Breast epithelium (tissue), 4 donors: ENCODE data around the gene TRIL. TPM values are rescaled to one million over a fixed set of nuclear protein-coding genes. Genes with fewer than 3 reads are reported as not detected.
A peak's percentile ranks its signal among the peaks of the same experiment; 100 is the strongest.

Experiments used
- DNase-seq, 2 donors: peaks; one replicate each; pipeline ENCODE4 v3.0.0-alpha.2; 2019; ENCODE audit warnings: low spot score in 2 of 2
- H3K27ac ChIP-seq, 2 donors: fragments of 200-600 bp; sonication (generic) in 1 of 2; one replicate each; pipeline ENCODE4 v1.5.1; 2016 to 2019; ENCODE audit warnings: mild to moderate bottlenecking in 1 of 2
- H3K27me3 ChIP-seq, 2 donors: fragments of 200-600 bp; sonication (generic) in 1 of 2; one replicate each; pipeline versions ENCODE4 v1.5.1 to v1.6.0; 2017 to 2019; ENCODE audit warnings: control low read depth in 1 of 2, mild to moderate bottlenecking in 1 of 2
- H3K36me3 ChIP-seq: fragments of 200-600 bp; one replicate; pipeline ENCODE4 v1.5.1; 2019
- H3K4me1 ChIP-seq, 2 donors: fragments of 200-600 bp; sonication (generic); one replicate each; pipeline ENCODE4 v1.5.1; 2016 to 2019; ENCODE audit warnings: control low read depth in 1 of 2
- H3K4me3 ChIP-seq, 3 donors: fragments of 200-600 bp; sonication (generic); 1 replicate in 2 of 3; 2 replicates in 1 of 3; pipeline ENCODE4 v1.5.1; 2016 to 2019; ENCODE audit warnings: mild to moderate bottlenecking in 3 of 3, moderate library complexity in 2 of 3
- H3K9me3 ChIP-seq, 2 donors: fragments of 200-600 bp; sonication (generic) in 1 of 2; one replicate each; pipeline ENCODE4 v1.5.1; 2016 to 2019; ENCODE audit warnings: control low read depth in 1 of 2
- CTCF ChIP-seq, 3 donors: fragments of 450-650 bp; IDR thresholded peaks; one replicate each; pipeline ENCODE4 v1.5.1; 2016 to 2017; ENCODE audit warnings: antibody characterized with exemption in 3 of 3, mild to moderate bottlenecking in 3 of 3, moderate library complexity in 3 of 3
- POLR2A ChIP-seq: fragments of 450-650 bp; IDR thresholded peaks from one replicate; pipeline ENCODE4 v1.6.1; 2016; ENCODE audit warnings: antibody characterized with exemption, mild to moderate bottlenecking, moderate library complexity
- POLR2AphosphoS5 ChIP-seq, 3 donors: sonication (generic); formaldehyde crosslinking; IDR thresholded peaks; one replicate each; pipeline ENCODE4 v1.6.1; 2017; ENCODE audit warnings: antibody characterized with exemption in 3 of 3
- intact Hi-C: fragments of 100-400 bp; cut with DNase I; formaldehyde crosslinking; loops from one replicate; pipeline ENCODE4 v1.15.1; 2023; ENCODE audit warnings: low total_unique reads
- total RNA-seq, 3 donors: library from RNA; depleted of rRNA; stranded (reverse); fragments of >200 nt; gene quantifications; one replicate each; pipeline ENCODE4 v1.1.0, GENCODE V29; 2016

The TRIL gene
- total RNA-seq, 3 donors from 2014 or later = 0.48 to 8.3 (median 8.2) TPM

DNA sequence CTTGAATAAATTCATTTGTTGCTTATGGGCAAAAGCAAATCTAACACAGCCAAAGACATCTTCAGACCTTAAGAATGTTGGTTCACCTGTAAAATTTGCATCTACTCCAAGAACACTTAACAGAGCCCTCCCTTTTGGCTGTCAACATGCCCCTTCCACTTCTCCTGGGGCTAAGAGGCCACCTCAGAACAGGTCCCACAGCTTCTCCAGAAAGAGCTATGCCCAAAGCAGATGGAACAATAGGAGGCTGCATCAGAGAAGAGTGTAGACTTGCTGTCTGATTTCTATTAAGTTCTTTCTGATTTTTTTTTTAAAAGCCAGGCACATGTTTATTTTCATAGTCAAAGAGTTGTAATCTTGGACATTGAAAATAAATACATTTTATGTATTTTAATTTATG, 26.1 kb upstream of the TRIL start:
- H3K4me1 ChIP-seq = peaks cover 20 to 41% of the 10 kb centered on the region in 2 donors
- DNase-seq = no peak
- no peaks in the 10 kb centered on the region for H3K27me3 ChIP-seq
- H3K36me3 ChIP-seq = no peaks in the 10 kb centered on the region
- TF ChIP-seq POLR2AphosphoS5 (IDR thresholded peaks at IDR 0.05) = no peak
- no peak for TF ChIP-seq POLR2A
- no peak for TF ChIP-seq CTCF (IDR thresholded peaks at IDR 0.05)
- intact Hi-C loops = no loop called here
- peak overlapping the region; percentile 40 to 46 for H3K27ac ChIP-seq
- no peaks in the 10 kb centered on the region for H3K9me3 ChIP-seq
- no peak overlapping the region for H3K4me3 ChIP-seq

- TF ChIP-seq CTCF (IDR thresholded peaks at IDR 0.05) (no peak), POLR2AphosphoS5 (IDR thresholded peaks at IDR 0.05) (no peak), POLR2A (no peak)
- Histone ChIP-seq H3K9me3 (no peaks in the 10 kb centered on the region), H3K36me3 (no peaks in the 10 kb centered on the region), H3K27me3 (no peaks in the 10 kb centered on the region), H3K4me3 (no peak overlapping the region), H3K4me1 (peaks cover 20 to 41% of the 10 kb centered on the region in 2 donors), H3K27ac (peak overlapping the region; percentile 40 to 46)
- intact Hi-C loops = no loop called here
- no peak for DNase-seq
Observed at GRCh38 chr7:28983396-28984190, 25.5 kb upstream of the TRIL start.

DNA sequence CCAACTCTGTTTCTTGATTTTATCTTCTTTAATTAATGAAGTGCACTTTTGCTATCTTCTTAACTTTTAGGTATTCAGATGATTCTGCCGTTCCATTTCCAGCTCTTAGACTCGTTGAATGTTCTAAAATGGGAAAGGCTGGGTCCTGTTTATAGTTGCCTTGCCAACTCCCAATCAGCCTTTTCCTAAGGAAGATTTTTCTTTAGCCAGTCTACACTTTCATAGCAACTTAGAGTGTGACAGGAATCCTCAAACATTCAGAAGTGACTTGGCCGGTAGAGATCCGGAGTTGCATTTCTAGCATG, 23.0 kb upstream of the TRIL start:
- intact Hi-C loops = no loop called here
- H3K9me3 ChIP-seq = no peaks in the 10 kb centered on the region
- peaks cover 16 to 22% of the 10 kb centered on the region in 2 donors for H3K4me1 ChIP-seq
- no peak for TF ChIP-seq POLR2A
- TF ChIP-seq POLR2AphosphoS5 (IDR thresholded peaks at IDR 0.05) = no peak
- TF ChIP-seq CTCF (IDR thresholded peaks at IDR 0.05) = no peak
- H3K27ac ChIP-seq = peak overlapping the region; percentile 61 to 70
- H3K27me3 ChIP-seq = no peaks in the 10 kb centered on the region
- DNase-seq = no peak
- H3K4me3 ChIP-seq = no peak overlapping the region
- H3K36me3 ChIP-seq = no peaks in the 10 kb centered on the region

DNA sequence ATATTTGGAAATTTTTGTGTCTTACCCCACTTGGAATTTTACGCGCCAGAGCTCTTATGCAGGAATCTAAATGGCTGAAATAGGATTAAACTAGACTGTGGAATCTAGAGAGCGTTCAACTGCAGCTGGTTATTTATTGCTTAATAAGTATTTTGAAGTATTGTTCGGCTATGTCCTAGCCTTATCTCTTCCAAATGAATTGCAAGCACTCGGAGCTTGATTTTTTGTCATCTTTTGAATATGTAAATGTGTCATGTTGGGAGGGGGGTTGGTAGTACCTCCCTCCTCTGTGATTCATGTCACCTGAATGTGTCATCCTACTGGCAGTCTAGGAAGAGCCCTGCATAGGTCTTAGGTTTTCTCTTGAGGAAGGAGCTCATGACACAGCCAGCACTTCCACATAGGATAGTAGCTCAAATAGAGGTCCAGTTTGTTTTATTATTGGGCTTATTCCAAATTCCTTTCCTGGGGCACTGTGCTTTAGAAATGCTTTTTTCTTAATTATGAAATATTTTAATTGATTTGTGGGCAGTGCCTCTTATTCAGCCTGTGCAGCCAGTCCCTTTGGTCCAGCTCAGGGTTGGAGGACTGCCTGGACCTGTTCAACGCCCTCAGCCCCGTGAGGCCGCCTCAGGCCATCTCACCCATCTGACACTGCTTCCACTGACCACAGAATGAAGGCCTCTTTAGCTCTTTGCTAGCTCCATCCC, 22.5 kb upstream of the TRIL start:
- Histone ChIP-seq H3K27me3 (no peaks in the 10 kb centered on the region), H3K4me3 (no peak overlapping the region), H3K27ac (peak overlapping the region; percentile 61 to 70), H3K9me3 (no peaks in the 10 kb centered on the region), H3K36me3 (no peaks in the 10 kb centered on the region), H3K4me1 (peaks cover 11 to 17% of the 10 kb centered on the region in 2 donors)
- intact Hi-C loops = no loop called here
- DNase-seq = no peak
- TF ChIP-seq CTCF (IDR thresholded peaks at IDR 0.05) = no peak
- TF ChIP-seq POLR2A = no peak
- no peak for TF ChIP-seq POLR2AphosphoS5 (IDR thresholded peaks at IDR 0.05)

DNA sequence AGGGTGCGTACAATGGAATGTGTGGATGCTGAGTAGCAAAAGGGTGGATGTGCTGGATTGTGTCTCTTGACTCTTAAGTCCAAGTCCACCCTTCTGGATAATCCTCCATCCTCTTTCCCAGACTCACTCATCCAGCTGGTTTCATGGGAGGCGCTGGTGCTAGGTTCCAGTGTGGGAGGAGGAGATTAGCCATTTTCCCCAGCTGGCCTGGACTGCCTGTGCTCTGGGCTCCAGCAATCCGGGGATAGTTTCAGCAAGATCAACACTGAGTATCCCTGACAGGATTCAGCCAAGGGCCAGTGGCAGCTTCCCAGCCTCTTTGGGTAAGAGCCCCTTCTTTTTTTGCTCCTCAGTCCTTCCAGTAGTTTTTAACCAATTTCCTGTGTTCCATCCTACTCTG, 21.6 kb upstream of the TRIL start:
- intact Hi-C loops = no loop called here
- H3K4me3 ChIP-seq = no peak overlapping the region
- no peaks in the 10 kb centered on the region for H3K9me3 ChIP-seq
- H3K4me1 ChIP-seq = peaks cover 4 to 9% of the 10 kb centered on the region in 2 donors
- no peaks in the 10 kb centered on the region for H3K36me3 ChIP-seq
- TF ChIP-seq CTCF (IDR thresholded peaks at IDR 0.05) (no peak), POLR2A (no peak), POLR2AphosphoS5 (IDR thresholded peaks at IDR 0.05) (no peak)
- H3K27ac ChIP-seq = peak overlapping the region in 1 of 2 donors; percentile 32
- no peaks in the 10 kb centered on the region for H3K27me3 ChIP-seq
- DNase-seq = no peak
